ENCODE results near the gene TRAPPC1. TPM values are rescaled to one million over a fixed set of nuclear protein-coding genes. Genes with fewer than 3 reads are reported as not detected.

TRAPPC1 gene
- total and polyA plus RNA-seq, 2 experiments from 2014 or later: 45.2 to 234 TPM

GRCh38 chr17:7945651-7946050, 13.9 kb upstream of the TRAPPC1 start:
- TF ChIP-seq ZNF331 (CRISPR knock-in tag; IDR thresholded peaks at IDR 0.05; ENCODE audit: low read depth) (no peak), EZH2phosphoT487 (IDR thresholded peaks at IDR 0.05; ENCODE audit: unreplicated experiment) (no peak), STAT1 (IDR thresholded peaks at IDR 0.05; ENCODE audit: unreplicated experiment) (no peak), JUNB (IDR thresholded peaks at IDR 0.05; ENCODE audit: unreplicated experiment) (no peak), EZH2 (IDR thresholded peaks at IDR 0.05; ENCODE audit: low read depth, unreplicated experiment) (no peak), POLR2AphosphoS5 (IDR thresholded peaks at IDR 0.05; ENCODE audit: low read depth) (no peak), ETS1 (IDR thresholded peaks at IDR 0.05) (no peak), ZNF114 (CRISPR knock-in tag; IDR thresholded peaks at IDR 0.05) (no peak), CREB1 (CRISPR knock-in tag; IDR thresholded peaks at IDR 0.05; ENCODE audit: low read depth) (no peak), NANOG (IDR thresholded peaks at IDR 0.05; ENCODE audit: borderline replicate concordance) (no peak)
- TF ChIP-seq, protein P1, sequence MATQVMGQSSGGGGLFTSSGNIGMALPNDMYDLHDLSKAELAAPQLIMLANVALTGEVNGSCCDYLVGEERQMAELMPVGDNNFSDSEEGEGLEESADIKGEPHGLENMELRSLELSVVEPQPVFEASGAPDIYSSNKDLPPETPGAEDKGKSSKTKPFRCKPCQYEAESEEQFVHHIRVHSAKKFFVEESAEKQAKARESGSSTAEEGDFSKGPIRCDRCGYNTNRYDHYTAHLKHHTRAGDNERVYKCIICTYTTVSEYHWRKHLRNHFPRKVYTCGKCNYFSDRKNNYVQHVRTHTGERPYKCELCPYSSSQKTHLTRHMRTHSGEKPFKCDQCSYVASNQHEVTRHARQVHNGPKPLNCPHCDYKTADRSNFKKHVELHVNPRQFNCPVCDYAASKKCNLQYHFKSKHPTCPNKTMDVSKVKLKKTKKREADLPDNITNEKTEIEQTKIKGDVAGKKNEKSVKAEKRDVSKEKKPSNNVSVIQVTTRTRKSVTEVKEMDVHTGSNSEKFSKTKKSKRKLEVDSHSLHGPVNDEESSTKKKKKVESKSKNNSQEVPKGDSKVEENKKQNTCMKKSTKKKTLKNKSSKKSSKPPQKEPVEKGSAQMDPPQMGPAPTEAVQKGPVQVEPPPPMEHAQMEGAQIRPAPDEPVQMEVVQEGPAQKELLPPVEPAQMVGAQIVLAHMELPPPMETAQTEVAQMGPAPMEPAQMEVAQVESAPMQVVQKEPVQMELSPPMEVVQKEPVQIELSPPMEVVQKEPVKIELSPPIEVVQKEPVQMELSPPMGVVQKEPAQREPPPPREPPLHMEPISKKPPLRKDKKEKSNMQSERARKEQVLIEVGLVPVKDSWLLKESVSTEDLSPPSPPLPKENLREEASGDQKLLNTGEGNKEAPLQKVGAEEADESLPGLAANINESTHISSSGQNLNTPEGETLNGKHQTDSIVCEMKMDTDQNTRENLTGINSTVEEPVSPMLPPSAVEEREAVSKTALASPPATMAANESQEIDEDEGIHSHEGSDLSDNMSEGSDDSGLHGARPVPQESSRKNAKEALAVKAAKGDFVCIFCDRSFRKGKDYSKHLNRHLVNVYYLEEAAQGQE (IDR thresholded peaks at IDR 0.05; ENCODE audit: unreplicated experiment): no peak
- TF ChIP-seq, protein P2, sequence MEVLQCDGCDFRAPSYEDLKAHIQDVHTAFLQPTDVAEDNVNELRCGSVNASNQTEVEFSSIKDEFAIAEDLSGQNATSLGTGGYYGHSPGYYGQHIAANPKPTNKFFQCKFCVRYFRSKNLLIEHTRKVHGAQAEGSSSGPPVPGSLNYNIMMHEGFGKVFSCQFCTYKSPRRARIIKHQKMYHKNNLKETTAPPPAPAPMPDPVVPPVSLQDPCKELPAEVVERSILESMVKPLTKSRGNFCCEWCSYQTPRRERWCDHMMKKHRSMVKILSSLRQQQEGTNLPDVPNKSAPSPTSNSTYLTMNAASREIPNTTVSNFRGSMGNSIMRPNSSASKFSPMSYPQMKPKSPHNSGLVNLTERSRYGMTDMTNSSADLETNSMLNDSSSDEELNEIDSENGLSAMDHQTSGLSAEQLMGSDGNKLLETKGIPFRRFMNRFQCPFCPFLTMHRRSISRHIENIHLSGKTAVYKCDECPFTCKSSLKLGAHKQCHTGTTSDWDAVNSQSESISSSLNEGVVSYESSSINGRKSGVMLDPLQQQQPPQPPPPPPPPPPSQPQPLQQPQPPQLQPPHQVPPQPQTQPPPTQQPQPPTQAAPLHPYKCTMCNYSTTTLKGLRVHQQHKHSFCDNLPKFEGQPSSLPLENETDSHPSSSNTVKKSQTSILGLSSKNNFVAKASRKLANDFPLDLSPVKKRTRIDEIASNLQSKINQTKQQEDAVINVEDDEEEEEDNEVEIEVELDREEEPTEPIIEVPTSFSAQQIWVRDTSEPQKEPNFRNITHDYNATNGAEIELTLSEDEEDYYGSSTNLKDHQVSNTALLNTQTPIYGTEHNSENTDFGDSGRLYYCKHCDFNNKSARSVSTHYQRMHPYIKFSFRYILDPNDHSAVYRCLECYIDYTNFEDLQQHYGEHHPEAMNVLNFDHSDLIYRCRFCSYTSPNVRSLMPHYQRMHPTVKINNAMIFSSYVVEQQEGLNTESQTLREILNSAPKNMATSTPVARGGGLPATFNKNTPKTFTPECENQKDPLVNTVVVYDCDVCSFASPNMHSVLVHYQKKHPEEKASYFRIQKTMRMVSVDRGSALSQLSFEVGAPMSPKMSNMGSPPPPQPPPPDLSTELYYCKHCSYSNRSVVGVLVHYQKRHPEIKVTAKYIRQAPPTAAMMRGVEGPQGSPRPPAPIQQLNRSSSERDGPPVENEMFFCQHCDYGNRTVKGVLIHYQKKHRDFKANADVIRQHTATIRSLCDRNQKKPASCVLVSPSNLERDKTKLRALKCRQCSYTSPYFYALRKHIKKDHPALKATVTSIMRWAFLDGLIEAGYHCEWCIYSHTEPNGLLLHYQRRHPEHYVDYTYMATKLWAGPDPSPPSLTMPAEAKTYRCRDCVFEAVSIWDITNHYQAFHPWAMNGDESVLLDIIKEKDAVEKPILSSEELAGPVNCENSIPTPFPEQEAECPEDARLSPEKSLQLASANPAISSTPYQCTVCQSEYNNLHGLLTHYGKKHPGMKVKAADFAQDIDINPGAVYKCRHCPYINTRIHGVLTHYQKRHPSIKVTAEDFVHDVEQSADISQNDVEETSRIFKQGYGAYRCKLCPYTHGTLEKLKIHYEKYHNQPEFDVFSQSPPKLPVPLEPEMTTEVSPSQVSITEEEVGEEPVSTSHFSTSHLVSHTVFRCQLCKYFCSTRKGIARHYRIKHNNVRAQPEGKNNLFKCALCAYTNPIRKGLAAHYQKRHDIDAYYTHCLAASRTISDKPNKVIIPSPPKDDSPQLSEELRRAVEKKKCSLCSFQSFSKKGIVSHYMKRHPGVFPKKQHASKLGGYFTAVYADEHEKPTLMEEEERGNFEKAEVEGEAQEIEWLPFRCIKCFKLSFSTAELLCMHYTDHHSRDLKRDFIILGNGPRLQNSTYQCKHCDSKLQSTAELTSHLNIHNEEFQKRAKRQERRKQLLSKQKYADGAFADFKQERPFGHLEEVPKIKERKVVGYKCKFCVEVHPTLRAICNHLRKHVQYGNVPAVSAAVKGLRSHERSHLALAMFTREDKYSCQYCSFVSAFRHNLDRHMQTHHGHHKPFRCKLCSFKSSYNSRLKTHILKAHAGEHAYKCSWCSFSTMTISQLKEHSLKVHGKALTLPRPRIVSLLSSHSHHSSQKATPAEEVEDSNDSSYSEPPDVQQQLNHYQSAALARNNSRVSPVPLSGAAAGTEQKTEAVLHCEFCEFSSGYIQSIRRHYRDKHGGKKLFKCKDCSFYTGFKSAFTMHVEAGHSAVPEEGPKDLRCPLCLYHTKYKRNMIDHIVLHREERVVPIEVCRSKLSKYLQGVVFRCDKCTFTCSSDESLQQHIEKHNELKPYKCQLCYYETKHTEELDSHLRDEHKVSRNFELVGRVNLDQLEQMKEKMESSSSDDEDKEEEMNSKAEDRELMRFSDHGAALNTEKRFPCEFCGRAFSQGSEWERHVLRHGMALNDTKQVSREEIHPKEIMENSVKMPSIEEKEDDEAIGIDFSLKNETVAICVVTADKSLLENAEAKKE (CRISPR knock-in tag; IDR thresholded peaks at IDR 0.05): no peak
- TF ChIP-seq, protein P3, sequence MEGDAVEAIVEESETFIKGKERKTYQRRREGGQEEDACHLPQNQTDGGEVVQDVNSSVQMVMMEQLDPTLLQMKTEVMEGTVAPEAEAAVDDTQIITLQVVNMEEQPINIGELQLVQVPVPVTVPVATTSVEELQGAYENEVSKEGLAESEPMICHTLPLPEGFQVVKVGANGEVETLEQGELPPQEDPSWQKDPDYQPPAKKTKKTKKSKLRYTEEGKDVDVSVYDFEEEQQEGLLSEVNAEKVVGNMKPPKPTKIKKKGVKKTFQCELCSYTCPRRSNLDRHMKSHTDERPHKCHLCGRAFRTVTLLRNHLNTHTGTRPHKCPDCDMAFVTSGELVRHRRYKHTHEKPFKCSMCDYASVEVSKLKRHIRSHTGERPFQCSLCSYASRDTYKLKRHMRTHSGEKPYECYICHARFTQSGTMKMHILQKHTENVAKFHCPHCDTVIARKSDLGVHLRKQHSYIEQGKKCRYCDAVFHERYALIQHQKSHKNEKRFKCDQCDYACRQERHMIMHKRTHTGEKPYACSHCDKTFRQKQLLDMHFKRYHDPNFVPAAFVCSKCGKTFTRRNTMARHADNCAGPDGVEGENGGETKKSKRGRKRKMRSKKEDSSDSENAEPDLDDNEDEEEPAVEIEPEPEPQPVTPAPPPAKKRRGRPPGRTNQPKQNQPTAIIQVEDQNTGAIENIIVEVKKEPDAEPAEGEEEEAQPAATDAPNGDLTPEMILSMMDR (conservative IDR thresholded peaks at IDR 0.05; ENCODE audit: low read depth in 2 of 2): no peak
- ATAC-seq (no peak), DNase-seq (ENCODE audit: low spot score) (no peak)
- no peaks in the 10 kb centered on the region for H3K79me2 ChIP-seq (replicated peaks; ENCODE audit: insufficient read depth)
- H2AFZ ChIP-seq: no peak overlapping the region
- Mint-ChIP-seq H3K9me3 (no peaks in the 10 kb centered on the region), H3K27ac (no peak overlapping the region), H3K36me3 (ENCODE audit: low read depth) (peaks cover 70% of the 10 kb centered on the region), H3K27me3 (ENCODE audit: insufficient read depth, low read depth, poor library complexity) (peaks cover 5% of the 10 kb centered on the region), H3K4me3 (no peak overlapping the region), H3K4me1 (no peaks in the 10 kb centered on the region)
- H3K4me2 ChIP-seq: no peak overlapping the region
- peaks cover 3% of the 10 kb centered on the region for H3K36me3 ChIP-seq (ENCODE audit: insufficient read depth)
- no peak overlapping the region for H3K4me3 ChIP-seq
- H3F3A ChIP-seq (replicated peaks; ENCODE audit: low read depth): no peaks in the 10 kb centered on the region
- H3K4me1 ChIP-seq (ENCODE audit: insufficient read depth): no peaks in the 10 kb centered on the region
- no peaks in the 10 kb centered on the region for H3K9me2 ChIP-seq (ENCODE audit: insufficient read depth)
- no peaks in the 10 kb centered on the region for H3K27me3 ChIP-seq (ENCODE audit: insufficient read depth)
- no peaks in the 10 kb centered on the region; the same call in 1 of the 2 replicates for H4K20me1 ChIP-seq (replicated peaks; ENCODE audit: insufficient read depth)
- H3K27ac ChIP-seq (ENCODE audit: low read depth): no peak overlapping the region

All from GM23338 (cell line).